ENCODE data around the gene TP53TG3B. TPM values are rescaled to one million over a fixed set of nuclear protein-coding genes. Genes with fewer than 3 reads are reported as not detected.
"Not testable (repeated sequence)": the region's sequence is repeated elsewhere in the genome, so short reads cannot be mapped to it uniquely, and the experiment has no call there.

The TP53TG3B gene, protein sequence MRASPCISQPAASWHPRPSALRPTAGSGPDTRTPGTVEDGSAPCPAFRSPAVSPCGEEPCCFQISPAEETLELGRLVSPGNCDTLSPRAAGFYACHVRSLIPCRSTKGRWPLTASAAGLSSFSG
- total RNA-seq: not detected

DNA sequence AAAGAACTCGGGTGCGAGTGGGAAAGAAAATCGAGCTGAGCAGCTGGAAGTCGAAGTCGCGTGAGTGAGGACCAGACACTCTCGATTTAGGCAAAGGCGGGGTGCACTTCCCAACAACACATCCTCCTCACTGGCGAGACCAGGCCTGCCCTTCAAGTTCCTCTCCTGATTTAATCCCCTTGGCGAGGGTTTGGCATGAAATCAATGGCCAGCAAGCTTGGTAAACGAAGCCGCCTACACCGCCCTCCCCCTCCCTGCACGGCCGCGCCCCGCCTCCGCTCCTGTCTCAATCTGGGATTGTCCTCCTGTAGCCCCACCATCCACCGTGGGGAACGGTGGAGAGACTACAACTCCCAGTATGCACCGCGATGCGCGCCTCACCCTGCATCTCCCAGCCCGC, at the start of gene TP53TG3B:
Gene TP53TG3B (plus strand): TSS at position 301 of the 400 bp plus-strand sequence. CDS start 68 bp downstream, at position 369.
- not testable (repeated sequence) for DNase-seq; H3K4me1 Mint-ChIP-seq (ENCODE audit: low read depth); H3K27me3 Mint-ChIP-seq (ENCODE audit: low read depth); H3K36me3 Mint-ChIP-seq (ENCODE audit: insufficient read depth); H3K9me3 Mint-ChIP-seq; H3K4me3 Mint-ChIP-seq; ATAC-seq

DNA sequence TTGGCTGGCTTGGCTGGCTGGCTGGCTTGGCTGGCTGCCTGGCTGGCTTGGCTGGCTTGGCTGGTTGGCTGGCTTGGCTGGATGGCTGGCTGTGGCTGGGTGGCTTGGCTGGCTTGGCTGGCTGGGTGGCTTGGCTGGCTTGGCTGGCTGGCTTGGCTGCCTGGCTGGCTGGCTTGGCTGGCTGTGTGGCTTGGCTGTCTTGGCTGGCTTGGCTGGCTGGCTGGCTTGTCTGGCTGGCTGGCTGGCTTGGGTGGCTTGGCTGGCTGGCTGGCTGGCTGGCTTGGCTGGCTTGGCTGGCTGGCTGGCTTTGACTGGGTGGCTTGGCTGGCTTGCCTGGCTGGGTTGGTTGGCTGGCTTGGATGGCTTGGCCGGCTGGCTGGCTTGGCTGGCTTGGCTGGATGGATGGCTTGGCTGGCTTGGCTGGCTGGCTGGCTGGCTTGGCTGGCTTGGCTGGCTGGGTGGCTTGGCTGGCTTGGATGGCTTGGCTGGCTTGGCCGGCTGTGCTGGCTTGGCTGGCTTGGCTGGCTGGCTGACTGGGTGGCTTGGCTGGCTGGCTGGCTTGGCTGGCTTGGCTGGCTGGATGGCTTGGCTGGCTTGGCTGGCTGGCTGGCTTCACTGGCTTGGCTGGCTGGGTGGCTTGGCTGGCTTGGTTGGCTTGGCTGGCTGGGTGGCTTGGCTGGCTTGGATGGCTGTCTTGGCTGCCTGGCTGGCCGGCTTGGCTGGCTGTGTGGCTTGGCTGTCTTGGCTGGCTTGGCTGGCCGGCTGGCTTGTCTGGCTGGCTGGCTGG, 24.2 kb upstream of the TP53TG3B start:
- peak; percentile 55 for DNase-seq
- not testable (repeated sequence) for H3K27me3 Mint-ChIP-seq (ENCODE audit: low read depth); H3K36me3 Mint-ChIP-seq (ENCODE audit: insufficient read depth); H3K9me3 Mint-ChIP-seq; H3K4me3 Mint-ChIP-seq; H3K4me1 Mint-ChIP-seq (ENCODE audit: low read depth)
- ATAC-seq: peak in 1 of 2 donors; percentile 46

DNA sequence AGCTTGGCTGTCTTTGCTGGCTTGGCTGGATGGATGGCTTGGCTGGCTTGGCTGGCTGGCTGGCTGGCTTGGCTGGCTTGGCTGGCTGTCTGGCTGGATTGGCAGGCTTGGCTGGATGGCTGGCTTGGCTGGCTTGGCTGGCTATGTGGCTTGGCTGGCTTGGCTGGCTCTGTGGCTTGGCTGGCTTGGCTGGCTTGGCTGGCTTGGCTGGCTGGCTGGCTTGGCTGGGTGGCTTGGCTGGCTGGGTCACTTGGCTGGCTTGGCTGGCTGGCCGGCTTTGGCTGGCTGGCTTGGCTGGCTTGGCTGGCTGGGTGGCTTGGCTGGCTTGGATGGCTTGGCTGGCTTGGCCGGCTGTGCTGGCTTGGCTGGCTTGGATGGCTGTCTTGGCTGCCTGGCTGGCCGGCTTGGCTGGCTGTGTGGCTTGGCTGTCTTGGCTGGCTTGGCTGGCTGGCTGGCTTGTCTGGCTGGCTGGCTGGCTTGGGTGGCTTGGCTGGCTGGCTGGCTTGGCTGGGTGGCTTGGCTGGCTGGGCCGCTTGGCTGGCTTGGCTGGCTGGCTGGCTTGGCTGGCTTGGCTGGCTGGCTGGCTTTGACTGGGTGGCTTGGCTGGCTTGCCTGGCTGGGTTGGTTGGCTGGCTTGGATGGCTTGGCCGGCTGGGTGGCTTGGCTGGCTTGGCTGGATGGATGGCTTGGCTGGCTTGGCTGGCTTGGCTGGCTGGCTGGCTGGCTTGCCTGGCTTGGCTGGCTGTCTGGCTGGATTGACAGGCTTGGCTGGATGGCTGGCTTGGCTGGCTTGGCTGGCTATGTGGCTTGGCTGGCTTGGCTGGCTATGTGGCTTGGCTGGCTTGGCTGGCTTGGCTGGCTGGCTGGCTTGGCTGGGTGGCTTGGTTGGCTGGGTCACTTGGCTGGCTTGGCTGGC, 22.8 kb upstream of the TP53TG3B start:
- H3K4me3 Mint-ChIP-seq, ATAC-seq: not testable (repeated sequence)
- peak; percentile 46 for DNase-seq

DNA sequence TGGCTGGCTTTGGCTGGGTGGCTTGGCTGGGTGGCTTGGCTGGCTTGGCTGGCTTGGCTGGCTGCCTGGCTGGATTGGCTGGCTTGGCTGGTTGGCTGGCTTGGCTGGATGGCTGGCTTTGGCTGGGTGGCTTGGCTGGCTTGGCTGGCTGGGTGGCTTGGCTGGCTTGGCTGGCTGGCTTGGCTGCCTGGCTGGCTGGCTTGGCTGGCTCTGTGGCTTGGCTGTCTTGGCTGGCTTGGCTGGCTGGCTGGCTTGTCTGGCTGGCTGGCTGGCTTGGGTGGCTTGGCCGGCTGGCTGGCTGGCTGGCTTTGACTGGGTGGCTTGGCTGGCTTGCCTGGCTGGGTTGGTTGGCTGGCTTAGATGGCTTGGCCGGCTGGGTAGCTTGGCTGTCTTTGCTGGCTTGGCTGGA, 22.1 kb upstream of the TP53TG3B start:
- H3K36me3 Mint-ChIP-seq (ENCODE audit: insufficient read depth); H3K4me1 Mint-ChIP-seq (ENCODE audit: low read depth); H3K9me3 Mint-ChIP-seq; ATAC-seq; H3K27me3 Mint-ChIP-seq (ENCODE audit: low read depth); H3K4me3 Mint-ChIP-seq: not testable (repeated sequence)
- peak; percentile 25 for DNase-seq

More for the DNA sequence above, 22.8 kb upstream of the TP53TG3B start:
- not testable (repeated sequence) for H3K36me3 Mint-ChIP-seq (ENCODE audit: insufficient read depth); H3K9me3 Mint-ChIP-seq; H3K27me3 Mint-ChIP-seq (ENCODE audit: low read depth); H3K4me1 Mint-ChIP-seq (ENCODE audit: low read depth)

DNA sequence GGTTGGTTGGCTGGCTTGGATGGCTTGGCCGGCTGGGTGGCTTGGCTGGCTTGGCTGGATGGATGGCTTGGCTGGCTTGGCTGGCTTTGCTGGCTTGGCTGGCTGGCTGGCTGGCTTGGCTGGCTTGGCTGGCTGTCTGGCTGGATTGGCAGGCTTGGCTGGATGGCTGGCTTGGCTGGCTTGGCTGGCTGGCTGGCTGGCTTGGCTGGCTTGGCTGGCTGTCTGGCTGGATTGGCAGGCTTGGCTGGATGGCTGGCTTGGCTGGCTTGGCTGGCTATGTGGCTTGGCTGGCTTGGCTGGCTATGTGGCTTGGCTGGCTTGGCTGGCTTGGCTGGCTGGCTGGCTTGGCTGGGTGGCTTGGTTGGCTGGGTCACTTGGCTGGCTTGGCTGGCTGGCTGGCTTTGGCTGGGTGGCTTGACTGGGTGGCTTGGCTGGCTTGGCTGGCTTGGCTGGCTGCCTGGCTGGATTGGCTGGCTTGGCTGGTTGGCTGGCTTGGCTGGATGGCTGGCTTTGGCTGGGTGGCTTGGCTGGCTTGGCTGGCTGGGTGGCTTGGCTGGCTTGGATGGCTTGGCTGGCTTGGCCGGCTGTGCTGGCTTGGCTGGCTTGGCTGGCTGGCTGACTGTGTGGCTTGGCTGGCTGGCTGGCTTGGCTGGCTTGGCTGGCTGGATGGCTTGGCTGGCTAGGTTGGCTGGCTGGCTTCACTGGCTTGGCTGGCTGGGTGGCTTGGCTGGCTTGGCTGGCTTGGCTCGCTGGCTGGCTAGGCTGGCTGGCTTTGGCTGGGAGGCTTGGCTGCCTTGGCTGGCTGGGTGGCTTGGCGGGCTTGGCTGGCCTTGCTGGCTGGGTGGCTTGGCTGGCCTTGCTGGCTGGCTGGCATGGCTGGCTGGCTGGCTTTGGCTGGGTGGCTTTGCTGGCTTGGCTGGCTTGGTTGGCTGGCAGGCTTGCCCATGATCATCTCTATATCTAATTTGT, 21.3 kb upstream of the TP53TG3B start:
- not testable (repeated sequence) for H3K4me3 Mint-ChIP-seq

More for the DNA sequence above, 21.3 kb upstream of the TP53TG3B start:
- H3K9me3 Mint-ChIP-seq; H3K36me3 Mint-ChIP-seq (ENCODE audit: insufficient read depth); H3K4me1 Mint-ChIP-seq (ENCODE audit: low read depth); H3K27me3 Mint-ChIP-seq (ENCODE audit: low read depth): not testable (repeated sequence)
- ATAC-seq (peak in 1 of 2 donors; percentile 62), DNase-seq (peak; percentile 52)

Other genes with a start within 250 kb of the TP53TG3B start
- not detected for gene TP53TG3C, start 166.6 kb upstream of the TP53TG3B start, total RNA-seq
- gene TP53TG3E, start 56.5 kb upstream of the TP53TG3B start, total RNA-seq: not detected
- gene TP53TG3F, start 98.8 kb downstream of the TP53TG3B start, total RNA-seq: not detected

Data from activated T-cell treated with anti-CD3 and anti-CD28 coated beads, Interleukin-2, amount 50 U/mL, for 4 hours (primary cell).